ENCODE results near the gene ADAM11.

DNA sequence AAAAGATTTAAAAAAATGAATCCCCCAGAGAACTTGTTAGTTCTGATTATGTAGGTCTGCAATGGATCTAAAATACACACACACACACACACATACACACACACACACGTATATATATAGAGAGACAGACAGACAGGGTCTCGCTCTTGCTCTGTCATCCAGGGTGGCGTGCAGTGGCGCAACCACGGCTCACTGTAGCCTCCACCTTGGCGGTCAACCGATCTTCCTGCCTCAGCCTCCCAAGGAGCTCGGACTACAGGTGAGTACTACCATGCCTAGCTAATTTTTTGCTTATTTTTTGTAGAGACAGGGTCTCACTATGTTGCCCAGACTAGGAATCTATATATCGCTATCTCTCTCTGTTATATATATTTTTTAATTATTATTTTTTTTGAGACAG, 37.9 kb downstream of the ADAM11 start:
- TF ChIP-seq, protein P1, sequence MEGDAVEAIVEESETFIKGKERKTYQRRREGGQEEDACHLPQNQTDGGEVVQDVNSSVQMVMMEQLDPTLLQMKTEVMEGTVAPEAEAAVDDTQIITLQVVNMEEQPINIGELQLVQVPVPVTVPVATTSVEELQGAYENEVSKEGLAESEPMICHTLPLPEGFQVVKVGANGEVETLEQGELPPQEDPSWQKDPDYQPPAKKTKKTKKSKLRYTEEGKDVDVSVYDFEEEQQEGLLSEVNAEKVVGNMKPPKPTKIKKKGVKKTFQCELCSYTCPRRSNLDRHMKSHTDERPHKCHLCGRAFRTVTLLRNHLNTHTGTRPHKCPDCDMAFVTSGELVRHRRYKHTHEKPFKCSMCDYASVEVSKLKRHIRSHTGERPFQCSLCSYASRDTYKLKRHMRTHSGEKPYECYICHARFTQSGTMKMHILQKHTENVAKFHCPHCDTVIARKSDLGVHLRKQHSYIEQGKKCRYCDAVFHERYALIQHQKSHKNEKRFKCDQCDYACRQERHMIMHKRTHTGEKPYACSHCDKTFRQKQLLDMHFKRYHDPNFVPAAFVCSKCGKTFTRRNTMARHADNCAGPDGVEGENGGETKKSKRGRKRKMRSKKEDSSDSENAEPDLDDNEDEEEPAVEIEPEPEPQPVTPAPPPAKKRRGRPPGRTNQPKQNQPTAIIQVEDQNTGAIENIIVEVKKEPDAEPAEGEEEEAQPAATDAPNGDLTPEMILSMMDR (IDR thresholded peaks at IDR 0.05), result no peak
- TF ChIP-seq POLR2A (IDR thresholded peaks at IDR 0.05), result no peak
- no peak for TF ChIP-seq EP300 (IDR thresholded peaks at IDR 0.05)

Data from tibial nerve (tissue), 4 donors.